ENCODE measurements around the gene CFLAR. TPM values are rescaled to one million over a fixed set of nuclear protein-coding genes. Genes with fewer than 3 reads are reported as not detected.
A peak's percentile ranks its signal among the peaks of the same experiment; 100 is the strongest.

CFLAR gene
- total RNA-seq: 100 to 1,000 TPM; 232 to 385 TPM

DNA sequence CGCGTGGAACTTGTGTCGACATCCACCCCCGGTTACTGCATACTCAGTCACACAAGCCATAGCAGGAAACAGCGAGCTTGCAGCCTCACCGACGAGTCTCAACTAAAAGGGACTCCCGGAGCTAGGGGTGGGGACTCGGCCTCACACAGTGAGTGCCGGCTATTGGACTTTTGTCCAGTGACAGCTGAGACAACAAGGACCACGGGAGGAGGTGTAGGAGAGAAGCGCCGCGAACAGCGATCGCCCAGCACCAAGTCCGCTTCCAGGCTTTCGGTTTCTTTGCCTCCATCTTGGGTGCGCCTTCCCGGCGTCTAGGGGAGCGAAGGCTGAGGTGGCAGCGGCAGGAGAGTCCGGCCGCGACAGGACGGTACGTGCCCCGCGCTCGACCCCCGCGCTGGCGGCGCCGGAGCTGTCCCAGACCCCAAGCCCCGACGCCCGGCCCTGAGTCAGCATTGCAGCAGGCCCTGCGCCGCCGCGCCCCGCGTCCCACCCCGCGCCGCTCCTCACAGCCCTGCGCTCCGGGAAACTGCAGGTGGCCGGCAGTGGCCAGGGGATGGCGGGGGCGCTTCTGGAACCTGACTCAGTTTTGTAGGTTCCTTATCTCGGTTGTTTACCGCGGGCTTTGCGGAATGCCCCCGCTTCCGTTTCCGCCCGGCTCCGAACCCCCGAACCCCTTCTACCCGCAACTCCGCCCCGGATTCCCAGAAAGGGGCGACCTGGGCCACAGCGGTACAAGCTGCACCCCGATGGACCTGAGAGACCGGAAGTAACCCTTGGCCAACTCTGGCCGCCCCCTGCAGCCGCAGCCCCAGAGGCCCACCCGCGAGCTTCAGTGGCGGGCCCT is at the start of gene CFLAR:
TSS of gene CFLAR (plus strand) at position 50 of the 844 bp plus-strand sequence. CDS start 13,702 bp downstream, outside the sequence.
- Mint-ChIP-seq H3K27me3 (ENCODE audit: low read depth) (no peaks in the 10 kb centered on the region), H3K9me3 (no peaks in the 10 kb centered on the region), H3K36me3 (ENCODE audit: insufficient read depth in 2 of 2) (peaks cover 22 to 39% of the 10 kb centered on the region in 2 donors), H3K4me3 (peak within 1 kb of the TSS; percentile 98 to 100), H3K27ac (peak within 1 kb of the TSS; percentile 99), H3K4me1 (ENCODE audit: low read depth) (peaks cover 35% of the 10 kb centered on the region)
- DNase-seq (peak; percentile 90), ATAC-seq (replicated peaks in 1 of 2) (peak; percentile 63 to 65)

DNA sequence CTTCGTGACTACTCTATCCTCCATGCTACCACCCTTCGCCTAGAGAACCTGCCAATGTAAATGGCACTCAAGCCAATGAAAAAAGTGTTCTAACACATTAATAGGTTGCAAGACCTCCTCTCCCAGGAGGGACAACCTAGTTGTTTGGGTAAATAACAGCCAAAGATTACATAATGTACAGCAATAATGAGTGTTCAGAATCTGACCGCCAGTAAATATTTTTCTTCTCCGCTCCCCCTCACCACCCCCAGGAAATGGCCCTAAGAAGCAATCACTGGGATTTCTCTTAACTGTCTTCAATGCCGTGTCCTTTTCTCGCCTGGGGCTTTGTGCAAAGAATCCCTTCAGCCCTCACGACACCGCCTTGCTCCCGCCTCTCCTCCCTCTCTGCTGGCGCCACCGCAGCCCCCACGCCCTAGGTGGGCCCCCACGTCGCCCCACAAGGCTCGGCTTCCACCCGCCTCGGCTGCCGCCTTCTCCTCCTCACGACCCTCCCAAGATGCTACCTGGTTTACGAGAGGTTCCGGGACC is 45.0 kb upstream of the CFLAR start:
- Mint-ChIP-seq H3K27me3 (ENCODE audit: low read depth) (no peaks in the 10 kb centered on the region), H3K4me1 (ENCODE audit: low read depth) (peaks cover 66% of the 10 kb centered on the region), H3K9me3 (no peaks in the 10 kb centered on the region), H3K36me3 (ENCODE audit: insufficient read depth in 2 of 2) (peaks cover 1 to 4% of the 10 kb centered on the region in 2 donors), H3K4me3 (peak overlapping the region; percentile 91 to 96), H3K27ac (peak overlapping the region; percentile 87)
- DNase-seq (no peak), ATAC-seq (replicated peaks in 1 of 2) (peak; percentile 45 to 50)

DNA sequence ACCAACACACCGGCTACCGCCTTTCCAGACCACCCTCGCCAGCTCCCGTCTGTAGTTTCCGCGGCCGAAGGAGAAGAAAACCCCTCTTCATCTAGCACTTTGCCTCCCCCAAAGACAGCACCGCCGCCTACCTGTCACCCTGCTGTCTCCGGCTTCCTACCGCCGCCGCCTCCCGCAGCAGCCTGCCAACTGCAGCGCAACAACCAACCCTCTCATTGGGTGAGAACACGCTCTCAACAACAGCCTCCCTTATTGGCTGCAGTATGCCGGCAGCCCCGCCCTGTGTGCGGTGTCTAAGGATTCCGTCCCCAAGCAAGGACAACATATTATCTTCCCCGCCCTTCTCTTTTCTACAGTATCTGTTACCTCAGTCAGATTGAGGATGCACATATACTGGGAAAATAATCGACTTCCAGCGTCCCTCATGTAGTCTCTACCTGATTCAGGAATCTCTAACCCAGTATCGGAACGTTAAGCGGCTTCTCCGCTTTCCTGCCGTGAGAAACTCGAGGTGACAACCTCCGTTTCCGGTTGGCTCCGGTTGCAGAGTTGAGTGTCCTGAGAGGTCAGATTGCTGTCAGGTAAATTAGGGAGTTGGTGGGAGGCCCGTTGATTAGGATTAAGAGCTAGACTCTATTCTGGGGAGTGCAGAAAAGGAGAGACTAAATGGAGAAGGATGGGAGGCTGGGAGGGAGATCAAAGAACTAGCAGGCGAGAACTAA is 44.3 kb upstream of the CFLAR start, which contains the start of the genes HYCC2 and NDUFB3:
TSS of gene HYCC2 (minus strand) at position 193 of the 722 bp plus-strand sequence. CDS start 47,662 bp downstream, outside the sequence.
TSS of gene NDUFB3 (plus strand) at position 523 of the 722 bp plus-strand sequence. CDS start 6,882 bp downstream, outside the sequence.
- ATAC-seq (replicated peaks in 1 of 2) (peak; percentile 99), DNase-seq (peak; percentile 92 to 95)
- Mint-ChIP-seq H3K9me3 (no peaks in the 10 kb centered on the region), H3K4me1 (ENCODE audit: low read depth) (peaks cover 61% of the 10 kb centered on the region), H3K27me3 (ENCODE audit: low read depth) (no peaks in the 10 kb centered on the region), H3K27ac (peak within 1 kb of the TSS; percentile 87), H3K36me3 (ENCODE audit: insufficient read depth in 2 of 2) (peaks cover 1 to 4% of the 10 kb centered on the region in 2 donors), H3K4me3 (peak within 1 kb of the TSS; percentile 91 to 96)

DNA sequence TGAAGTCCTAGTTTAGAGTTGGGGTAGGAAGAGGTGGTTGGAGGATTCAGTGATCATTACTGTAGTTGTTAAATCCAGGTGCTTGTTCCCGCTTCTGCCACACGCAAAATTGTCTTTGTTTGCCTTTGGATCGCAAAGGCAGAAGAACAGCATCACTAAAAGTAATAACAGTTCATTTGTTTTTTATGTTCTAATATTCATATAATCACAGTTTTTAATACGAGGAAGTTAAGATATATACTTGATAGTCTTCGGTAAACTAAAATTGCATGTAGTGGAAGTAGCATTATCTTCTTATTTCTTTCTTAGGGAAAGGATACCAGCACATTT is 43.8 kb upstream of the CFLAR start:
- peak overlapping the region; percentile 87 for H3K27ac Mint-ChIP-seq

DNA sequence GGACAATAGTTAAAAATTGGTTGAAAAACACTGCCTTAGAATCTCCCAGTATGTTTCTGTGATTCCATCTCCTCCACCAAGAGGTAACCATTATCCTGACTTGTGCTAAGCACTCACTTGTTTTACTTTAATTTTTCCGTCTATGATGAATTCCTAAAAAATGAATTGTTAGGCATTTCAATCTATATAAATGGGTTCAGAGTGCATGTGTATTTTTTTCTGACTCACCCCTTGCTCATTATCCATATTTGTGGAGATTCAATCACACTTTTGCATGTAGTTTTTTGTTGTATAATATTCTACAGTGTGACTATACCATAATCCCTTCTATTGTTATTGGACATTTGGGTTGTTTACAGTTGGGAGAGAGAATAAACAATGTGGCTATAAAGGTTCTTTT is 42.9 kb upstream of the CFLAR start:
- Mint-ChIP-seq H3K36me3 (ENCODE audit: insufficient read depth in 2 of 2) (peaks cover 1 to 4% of the 10 kb centered on the region in 2 donors), H3K4me3 (peak overlapping the region; percentile 86 to 96), H3K27ac (peak overlapping the region; percentile 81), H3K27me3 (ENCODE audit: low read depth) (no peaks in the 10 kb centered on the region), H3K4me1 (ENCODE audit: low read depth) (peaks cover 48% of the 10 kb centered on the region), H3K9me3 (no peaks in the 10 kb centered on the region)
- ATAC-seq (replicated peaks in 1 of 2) (no peak), DNase-seq (no peak)

More for the DNA sequence above, 43.8 kb upstream of the CFLAR start:
- Mint-ChIP-seq H3K36me3 (ENCODE audit: insufficient read depth in 2 of 2) (peaks cover 1 to 4% of the 10 kb centered on the region in 2 donors), H3K9me3 (no peaks in the 10 kb centered on the region), H3K4me1 (ENCODE audit: low read depth) (peaks cover 56% of the 10 kb centered on the region), H3K27me3 (ENCODE audit: low read depth) (no peaks in the 10 kb centered on the region), H3K4me3 (peak overlapping the region; percentile 91 to 96)
- DNase-seq: no peak
- ATAC-seq (replicated peaks in 1 of 2): no peak

DNA sequence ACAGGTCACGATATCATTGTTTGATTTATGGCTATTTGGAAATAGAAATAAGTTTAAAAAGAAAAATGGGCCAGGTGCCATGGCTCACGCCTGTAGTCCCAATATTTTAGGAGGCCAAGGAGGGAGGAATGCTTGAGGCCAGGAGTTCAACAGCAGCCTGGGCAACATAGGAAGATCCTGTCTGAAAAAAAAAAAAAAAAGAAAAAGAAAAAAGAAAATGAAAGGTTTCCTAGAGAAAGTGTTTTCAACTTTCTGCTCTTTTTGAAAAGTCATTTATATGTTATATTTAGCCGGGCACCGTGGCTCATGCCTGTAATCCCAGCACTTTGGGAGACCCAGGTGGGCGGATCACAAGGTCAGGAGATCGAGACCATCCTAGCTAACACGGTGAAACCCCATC is 41.0 kb upstream of the CFLAR start:
- DNase-seq (no peak), ATAC-seq (replicated peaks in 1 of 2) (no peak)
- H3K4me3 Mint-ChIP-seq: no peak overlapping the region
- H3K36me3 Mint-ChIP-seq (ENCODE audit: insufficient read depth in 2 of 2): peaks cover 4% of the 10 kb centered on the region in 2 donors
- H3K27me3 Mint-ChIP-seq (ENCODE audit: low read depth): no peaks in the 10 kb centered on the region
- peaks cover 31% of the 10 kb centered on the region for H3K4me1 Mint-ChIP-seq (ENCODE audit: low read depth)
- no peaks in the 10 kb centered on the region for H3K9me3 Mint-ChIP-seq
- peak overlapping the region; percentile 92 for H3K27ac Mint-ChIP-seq

DNA sequence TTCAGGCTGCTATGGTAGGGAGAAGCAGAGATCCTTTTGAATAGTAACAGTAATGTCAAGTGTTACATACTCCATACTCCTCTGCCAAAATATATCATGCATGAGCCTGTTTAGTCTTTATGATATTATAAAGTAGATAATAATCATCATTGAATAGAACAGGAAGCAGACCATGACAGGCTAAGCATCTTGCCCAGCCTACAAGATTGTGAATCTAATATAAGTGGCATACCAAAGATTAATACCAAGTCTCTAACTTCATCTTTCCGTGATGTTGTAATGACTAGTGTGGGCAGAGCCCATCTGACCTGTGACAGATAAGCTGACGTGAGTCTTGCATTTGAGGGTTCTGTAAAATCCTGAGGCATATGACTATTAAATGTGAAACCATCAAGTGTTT is 31.1 kb upstream of the CFLAR start:
- ATAC-seq (replicated peaks in 1 of 2) (no peak), DNase-seq (no peak)
- Mint-ChIP-seq H3K27me3 (ENCODE audit: low read depth) (no peaks in the 10 kb centered on the region), H3K27ac (peak overlapping the region; percentile 87), H3K4me3 (no peak overlapping the region), H3K9me3 (no peaks in the 10 kb centered on the region), H3K36me3 (ENCODE audit: insufficient read depth in 2 of 2) (peaks cover 3 to 15% of the 10 kb centered on the region in 2 donors), H3K4me1 (ENCODE audit: low read depth) (peaks cover 9% of the 10 kb centered on the region)

DNA sequence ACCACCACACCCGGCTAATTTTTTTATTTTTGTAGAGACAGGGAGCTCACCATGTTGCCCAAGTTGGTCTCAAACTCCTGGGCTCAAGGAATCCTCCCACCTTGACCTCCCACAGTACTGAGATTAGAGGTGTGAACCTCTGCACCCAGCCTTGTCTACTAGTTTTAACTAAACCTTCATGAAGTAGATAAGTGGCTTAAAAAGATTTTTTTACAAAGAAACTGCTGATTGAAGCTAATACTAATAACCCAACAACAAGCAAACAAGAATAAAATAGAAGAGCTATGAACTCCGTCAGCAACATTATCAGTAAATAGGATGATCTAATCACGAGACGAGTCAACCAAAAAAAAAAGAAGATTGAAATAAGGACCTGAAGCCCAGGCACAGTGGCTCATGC is 25.4 kb upstream of the CFLAR start:
- ATAC-seq (replicated peaks in 1 of 2) (no peak), DNase-seq (no peak)
- Mint-ChIP-seq H3K4me3 (no peak overlapping the region), H3K36me3 (ENCODE audit: insufficient read depth in 2 of 2) (peaks cover 3 to 10% of the 10 kb centered on the region in 2 donors), H3K4me1 (ENCODE audit: low read depth) (peaks cover 6% of the 10 kb centered on the region), H3K27ac (no peak overlapping the region), H3K27me3 (ENCODE audit: low read depth) (no peaks in the 10 kb centered on the region), H3K9me3 (no peaks in the 10 kb centered on the region)

DNA sequence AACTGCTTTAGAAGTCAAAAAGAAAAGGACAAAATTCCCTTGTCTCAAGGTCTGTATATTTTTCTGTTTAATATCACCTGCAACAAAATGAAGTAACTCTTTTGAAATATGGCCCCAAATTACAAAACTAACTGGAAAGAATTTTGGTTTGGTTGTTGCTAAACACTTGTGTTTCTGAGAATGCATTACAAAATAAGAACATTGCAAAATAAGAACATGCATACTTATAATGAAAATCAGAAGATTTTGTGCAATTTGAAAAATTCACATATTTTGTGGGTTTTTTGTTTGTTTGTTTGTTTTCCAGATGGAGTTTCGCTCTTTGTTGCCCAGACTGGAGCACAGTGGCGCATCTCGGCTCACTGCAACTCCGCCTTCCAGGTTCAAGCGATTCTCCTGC is 22.4 kb upstream of the CFLAR start:
- H3K36me3 Mint-ChIP-seq (ENCODE audit: insufficient read depth in 2 of 2): peaks cover 0 to 2% of the 10 kb centered on the region in 2 donors
- no peak overlapping the region for H3K27ac Mint-ChIP-seq
- no peak overlapping the region for H3K4me3 Mint-ChIP-seq
- ATAC-seq (replicated peaks in 1 of 2): no peak
- H3K27me3 Mint-ChIP-seq (ENCODE audit: low read depth): no peaks in the 10 kb centered on the region
- no peak for DNase-seq
- no peaks in the 10 kb centered on the region for H3K9me3 Mint-ChIP-seq
- H3K4me1 Mint-ChIP-seq (ENCODE audit: low read depth): peaks cover 6% of the 10 kb centered on the region

DNA sequence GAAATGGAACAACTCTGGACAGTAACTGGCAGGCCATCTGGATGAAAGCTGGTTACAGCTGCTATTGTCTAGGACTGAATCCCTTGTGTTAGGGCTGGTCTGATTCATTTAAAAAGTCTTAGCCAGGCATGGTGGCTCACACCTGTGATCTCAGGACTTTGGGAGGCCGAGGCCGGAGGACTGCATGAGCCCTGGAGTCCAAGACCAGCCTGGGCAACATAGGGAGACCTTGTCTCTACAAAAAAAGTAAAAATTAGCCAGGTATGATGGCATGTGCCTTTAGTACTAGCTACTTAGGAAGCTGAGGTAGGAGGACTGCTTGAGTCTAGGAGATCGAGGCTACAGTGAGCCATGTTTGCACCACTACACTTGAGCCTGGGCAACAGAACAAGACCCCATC is 15.5 kb upstream of the CFLAR start:
- Mint-ChIP-seq H3K27ac (no peak overlapping the region), H3K36me3 (ENCODE audit: insufficient read depth in 2 of 2) (no peaks in the 10 kb centered on the region), H3K27me3 (ENCODE audit: low read depth) (no peaks in the 10 kb centered on the region), H3K4me3 (no peak overlapping the region), H3K4me1 (ENCODE audit: low read depth) (no peaks in the 10 kb centered on the region), H3K9me3 (no peaks in the 10 kb centered on the region)
- no peak for DNase-seq
- no peak for ATAC-seq (replicated peaks in 1 of 2)

DNA sequence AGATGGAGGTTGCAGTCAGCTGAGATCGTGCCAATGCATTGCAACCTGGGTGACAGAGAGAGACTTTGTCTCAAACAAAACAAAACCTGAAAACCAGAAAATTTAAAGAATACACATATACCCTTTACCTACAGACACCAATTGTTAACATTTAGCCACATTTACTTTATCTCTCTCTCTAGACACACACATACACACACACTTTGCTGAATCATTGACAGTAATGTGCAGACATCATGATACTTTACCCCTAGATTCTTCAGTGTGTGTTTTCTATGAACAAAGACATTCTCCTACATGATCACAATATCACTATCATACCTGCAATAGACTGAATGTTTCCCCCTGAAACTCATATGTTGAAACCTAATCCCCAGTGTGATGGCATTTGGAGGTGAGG is 10.2 kb upstream of the CFLAR start:
- no peak for DNase-seq
- H3K4me3 Mint-ChIP-seq: no peak overlapping the region
- H3K27me3 Mint-ChIP-seq (ENCODE audit: low read depth): no peaks in the 10 kb centered on the region
- no peak overlapping the region for H3K27ac Mint-ChIP-seq
- no peaks in the 10 kb centered on the region for H3K4me1 Mint-ChIP-seq (ENCODE audit: low read depth)
- ATAC-seq (replicated peaks in 1 of 2): no peak
- no peaks in the 10 kb centered on the region for H3K9me3 Mint-ChIP-seq
- no peaks in the 10 kb centered on the region for H3K36me3 Mint-ChIP-seq (ENCODE audit: insufficient read depth in 2 of 2)

DNA sequence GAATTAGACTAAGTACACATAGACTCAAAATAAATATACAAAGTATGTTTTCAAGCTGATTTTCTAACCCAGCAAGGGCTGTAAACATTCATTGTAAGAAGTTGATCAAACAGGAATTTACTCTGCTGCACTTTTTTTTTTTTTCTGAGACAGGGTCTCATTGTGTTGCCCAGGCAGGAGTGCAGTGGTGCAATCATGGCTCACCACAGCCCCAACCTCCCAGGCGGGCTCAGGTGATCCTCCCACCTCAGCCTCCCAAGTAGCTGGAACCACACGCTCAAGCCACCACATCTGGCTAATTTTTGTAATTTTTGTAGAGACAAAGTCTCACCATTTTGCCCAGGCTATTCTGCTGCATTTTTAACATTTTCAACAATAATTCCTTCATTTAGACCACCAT is 8.3 kb upstream of the CFLAR start:
- DNase-seq (no peak), ATAC-seq (replicated peaks in 1 of 2) (no peak)
- H3K4me3 Mint-ChIP-seq: no peak overlapping the region
- H3K9me3 Mint-ChIP-seq: no peaks in the 10 kb centered on the region
- no peaks in the 10 kb centered on the region for H3K36me3 Mint-ChIP-seq (ENCODE audit: insufficient read depth in 2 of 2)
- H3K27me3 Mint-ChIP-seq (ENCODE audit: low read depth): no peaks in the 10 kb centered on the region
- H3K4me1 Mint-ChIP-seq (ENCODE audit: low read depth): no peaks in the 10 kb centered on the region
- no peak overlapping the region for H3K27ac Mint-ChIP-seq

DNA sequence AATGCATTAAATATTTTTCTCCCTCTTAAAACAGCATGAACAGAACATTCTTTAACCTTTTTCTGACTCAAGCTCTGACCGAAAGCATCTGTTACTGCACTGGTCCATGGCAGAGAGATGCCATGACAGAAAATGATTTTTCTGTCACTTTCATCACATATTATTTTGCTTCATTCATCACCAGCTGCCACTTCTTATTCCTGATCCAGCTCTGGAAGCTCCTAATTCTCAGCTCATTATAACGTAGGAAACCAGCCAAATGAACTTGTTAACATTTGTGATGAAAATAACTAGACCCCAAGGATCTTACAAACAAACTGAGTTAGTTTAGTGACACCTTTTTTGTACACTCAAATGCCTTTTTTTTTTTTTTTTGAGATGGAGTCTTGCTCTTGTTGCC is 7.6 kb upstream of the CFLAR start:
- Mint-ChIP-seq H3K4me3 (no peak overlapping the region), H3K27ac (no peak overlapping the region), H3K9me3 (no peaks in the 10 kb centered on the region), H3K27me3 (ENCODE audit: low read depth) (no peaks in the 10 kb centered on the region), H3K36me3 (ENCODE audit: insufficient read depth in 2 of 2) (no peaks in the 10 kb centered on the region), H3K4me1 (ENCODE audit: low read depth) (peaks cover under 1% of the 10 kb centered on the region)
- DNase-seq: no peak
- no peak for ATAC-seq (replicated peaks in 1 of 2)
